Activated CD8-positive, alpha-beta memory T cell treated with anti-CD3 and anti-CD28 coated beads for 48 hours (primary cell): ENCODE measurements around the gene ELAPOR1.
"Not testable (repeated sequence)": the region's sequence is repeated elsewhere in the genome, so short reads cannot be mapped to it uniquely, and the experiment has no call there.

ENCODE experiments used
- DNase-seq, 3 experiments: peaks; one replicate each; pipeline ENCODE4 v3.0.0-alpha.2; 2020; ENCODE audit warnings: low read depth in 2 of 3, low spot score in 2 of 3

ELAPOR1 gene

DNA sequence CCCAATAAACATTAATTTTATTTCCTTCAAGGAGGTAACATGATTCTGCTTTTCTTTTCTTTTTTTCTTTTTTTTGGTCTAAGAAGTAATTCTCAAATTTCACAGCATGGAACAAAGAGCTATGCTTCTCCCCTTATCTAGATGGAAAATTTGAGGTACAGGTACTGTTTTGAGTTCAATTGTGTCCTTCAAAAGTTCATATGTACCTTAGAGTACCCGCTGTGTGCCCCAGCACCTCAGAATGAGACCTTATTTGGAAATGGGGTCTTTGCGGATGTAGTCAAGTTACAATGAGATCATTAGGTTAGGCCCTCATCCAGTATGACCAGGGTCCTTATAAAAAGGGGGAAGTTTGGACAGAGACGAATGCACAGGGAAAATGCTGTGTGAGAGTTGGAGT, 22.0 kb downstream of the ELAPOR1 start:
- no peak for DNase-seq

DNA sequence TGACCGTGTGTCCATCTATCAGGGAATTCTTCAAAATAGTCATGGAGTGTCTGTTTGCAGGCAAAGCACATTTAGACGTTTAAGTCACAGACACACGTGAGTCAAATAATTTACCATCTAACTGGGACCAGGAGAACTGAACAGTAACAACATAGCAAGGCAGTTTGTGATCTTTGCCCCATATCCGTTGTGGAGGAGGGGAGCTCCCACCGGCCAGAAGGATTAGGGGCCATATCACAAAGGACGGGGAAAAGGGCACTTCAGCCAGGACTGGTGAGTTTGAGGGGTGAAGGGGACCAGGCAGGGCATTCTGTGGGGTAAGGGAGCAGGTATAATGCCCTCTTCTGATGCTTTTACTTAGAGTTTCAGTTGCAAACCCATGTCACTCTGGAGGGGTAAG, 22.9 kb downstream of the ELAPOR1 start:
- no peak for DNase-seq

DNA sequence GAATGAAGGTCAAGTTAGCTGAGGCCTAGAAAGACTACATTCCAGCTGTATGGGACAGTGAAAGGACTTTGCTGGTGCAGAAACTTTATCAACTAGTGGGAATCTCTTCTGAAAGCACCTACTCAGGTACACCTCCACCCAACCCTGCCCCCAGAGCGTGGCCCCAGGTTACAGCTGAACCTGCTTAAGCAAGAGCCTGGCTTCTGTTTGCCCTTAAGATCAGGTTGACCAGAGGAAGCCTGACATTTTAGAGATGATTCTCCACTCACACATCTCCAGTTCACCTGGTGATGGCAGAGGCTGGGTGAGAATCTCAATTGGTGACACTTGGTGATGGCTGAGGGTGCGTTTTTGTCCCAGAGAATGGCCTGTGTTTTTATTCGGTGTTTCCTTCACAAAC, 24.0 kb downstream of the ELAPOR1 start:
- no peak for DNase-seq

DNA sequence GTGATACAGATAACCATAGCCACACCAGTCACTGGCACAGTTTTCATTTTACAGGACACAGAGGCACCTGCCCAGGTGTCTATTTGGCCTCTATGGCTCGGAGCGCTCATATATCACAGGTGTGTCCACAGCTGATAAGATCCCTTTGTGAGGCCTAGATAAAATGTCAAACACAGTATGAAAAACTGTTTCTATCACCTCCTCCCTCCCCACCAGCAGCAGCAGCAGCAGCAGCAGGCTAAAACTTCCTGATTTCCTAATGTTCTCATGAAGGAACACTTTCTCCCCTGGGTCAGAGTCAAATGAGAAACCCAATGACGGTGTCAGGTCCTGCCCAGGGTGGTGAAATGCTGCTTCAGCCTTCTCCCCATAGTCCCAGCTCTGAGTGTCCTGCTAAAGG, 24.4 kb downstream of the ELAPOR1 start:
- no peak for DNase-seq

DNA sequence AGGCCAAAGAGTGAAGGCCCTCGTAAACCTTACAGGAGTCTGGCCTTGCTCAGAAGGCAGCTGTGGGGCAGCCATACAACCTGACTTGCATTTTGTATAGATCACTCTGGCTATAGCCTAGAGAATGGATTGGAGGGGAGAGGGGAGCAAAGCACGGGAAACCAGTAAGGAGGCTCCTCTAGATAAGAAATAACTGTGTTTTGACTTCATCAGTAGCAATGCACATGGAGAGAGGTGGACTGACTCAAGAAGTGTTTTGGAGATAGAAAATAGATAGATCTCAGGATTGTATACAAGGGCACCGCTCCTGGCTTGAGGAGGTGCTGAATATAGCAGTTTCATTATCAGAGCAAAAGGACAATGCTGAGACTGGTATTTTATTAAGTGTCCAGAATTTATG, 26.5 kb downstream of the ELAPOR1 start:
- DNase-seq: no peak

DNA sequence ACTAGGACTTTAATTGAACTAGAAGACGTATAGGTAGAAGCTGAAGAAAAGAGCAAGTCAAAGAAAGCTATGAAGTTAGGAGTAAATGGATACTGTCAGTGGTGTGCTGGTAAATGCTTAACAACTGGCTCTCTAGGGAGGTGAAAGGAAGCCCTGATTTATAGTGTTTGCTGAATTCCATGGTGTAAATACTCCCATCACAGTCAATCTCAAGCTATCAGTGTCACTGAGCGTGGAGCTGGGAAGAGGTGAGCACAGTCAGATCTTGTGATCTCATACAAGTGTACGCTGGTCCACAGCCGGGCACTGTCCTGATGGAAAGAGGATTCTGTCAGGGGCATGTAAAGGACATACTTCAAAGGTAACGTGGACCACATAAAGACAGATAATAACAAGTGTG, 28.3 kb downstream of the ELAPOR1 start:
- DNase-seq: no peak

DNA sequence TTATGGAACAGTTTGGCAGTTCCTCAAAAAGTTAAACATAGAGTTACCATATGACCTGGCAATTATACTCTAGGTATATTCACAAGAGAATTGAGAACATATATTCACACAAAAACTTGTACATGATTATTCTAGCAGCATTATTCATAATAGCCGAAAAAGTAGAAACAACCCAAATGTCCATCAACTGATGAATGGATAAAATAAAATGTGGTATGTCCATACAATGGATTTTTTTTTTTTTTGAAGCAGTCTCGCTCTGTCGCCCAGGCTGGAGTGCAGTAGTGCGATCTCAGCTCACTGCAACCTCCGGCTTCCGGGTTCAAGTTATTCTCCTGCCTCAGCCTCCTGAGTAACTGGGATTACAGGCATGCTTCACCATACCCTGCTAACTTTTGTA, 28.8 kb downstream of the ELAPOR1 start:
- not testable (repeated sequence) for DNase-seq

DNA sequence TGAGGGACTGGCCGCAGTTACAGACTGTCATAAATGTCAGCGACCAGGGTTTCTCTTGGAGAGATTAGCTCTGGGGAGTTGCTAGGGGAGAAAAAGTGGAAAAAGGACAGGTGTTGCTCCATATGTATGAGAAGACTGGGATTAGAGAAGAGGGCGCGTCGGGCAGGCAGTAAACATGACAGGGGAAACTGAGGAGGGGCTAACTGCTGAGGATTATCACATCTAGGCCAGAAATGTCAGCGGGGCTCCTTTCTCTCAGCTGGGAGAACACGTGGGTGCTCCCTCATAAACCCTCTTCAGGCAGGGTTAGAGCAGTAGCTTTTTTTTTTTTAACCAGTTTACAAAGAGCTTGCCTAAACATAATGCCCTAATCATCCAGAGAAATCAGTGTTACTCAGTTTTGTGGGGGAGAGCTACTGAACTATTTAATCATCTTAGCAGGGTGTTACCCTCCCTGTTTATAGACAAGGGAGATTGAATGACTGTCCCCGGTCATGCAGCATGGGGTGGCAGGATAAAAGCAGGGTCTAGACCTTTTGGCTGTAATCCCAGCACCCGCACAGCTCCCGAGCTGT, 35.2 kb downstream of the ELAPOR1 start:
- no peak for DNase-seq

DNA sequence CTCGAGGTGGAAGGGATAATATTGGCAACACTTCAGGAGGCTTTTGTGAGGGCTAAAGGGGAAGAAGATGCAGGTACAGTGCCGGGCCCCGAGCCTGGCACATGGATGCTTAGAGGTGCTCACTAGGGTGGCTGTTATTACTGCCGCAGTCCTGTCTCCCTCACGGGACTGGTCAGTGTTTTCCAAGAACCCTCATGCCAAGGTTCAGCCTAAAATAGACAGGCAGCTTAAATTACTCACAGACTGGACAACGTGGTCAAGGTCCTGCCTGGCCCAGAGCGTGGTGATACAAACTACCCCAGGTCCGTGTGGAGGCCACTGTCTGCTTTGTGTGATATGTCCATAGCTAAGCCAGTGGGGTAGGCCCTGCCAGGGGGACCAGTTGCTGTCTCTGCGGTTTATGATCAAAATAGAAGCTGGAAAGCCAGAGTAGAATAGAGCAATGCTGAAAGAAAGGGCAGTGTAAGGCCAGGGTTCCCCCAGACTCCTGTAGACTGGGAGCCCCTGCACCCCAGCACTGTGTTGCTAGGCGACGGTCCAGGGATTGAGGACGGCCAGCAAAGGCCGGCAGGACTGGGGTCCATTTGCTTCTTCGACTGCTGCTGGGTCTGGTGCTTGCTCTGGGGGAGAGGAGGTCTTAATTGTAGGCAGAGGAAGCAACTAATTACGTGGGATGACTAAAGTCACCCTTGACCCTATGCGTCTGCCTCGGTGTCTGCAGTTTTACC, 36.1 kb downstream of the ELAPOR1 start:
- DNase-seq: no peak

DNA sequence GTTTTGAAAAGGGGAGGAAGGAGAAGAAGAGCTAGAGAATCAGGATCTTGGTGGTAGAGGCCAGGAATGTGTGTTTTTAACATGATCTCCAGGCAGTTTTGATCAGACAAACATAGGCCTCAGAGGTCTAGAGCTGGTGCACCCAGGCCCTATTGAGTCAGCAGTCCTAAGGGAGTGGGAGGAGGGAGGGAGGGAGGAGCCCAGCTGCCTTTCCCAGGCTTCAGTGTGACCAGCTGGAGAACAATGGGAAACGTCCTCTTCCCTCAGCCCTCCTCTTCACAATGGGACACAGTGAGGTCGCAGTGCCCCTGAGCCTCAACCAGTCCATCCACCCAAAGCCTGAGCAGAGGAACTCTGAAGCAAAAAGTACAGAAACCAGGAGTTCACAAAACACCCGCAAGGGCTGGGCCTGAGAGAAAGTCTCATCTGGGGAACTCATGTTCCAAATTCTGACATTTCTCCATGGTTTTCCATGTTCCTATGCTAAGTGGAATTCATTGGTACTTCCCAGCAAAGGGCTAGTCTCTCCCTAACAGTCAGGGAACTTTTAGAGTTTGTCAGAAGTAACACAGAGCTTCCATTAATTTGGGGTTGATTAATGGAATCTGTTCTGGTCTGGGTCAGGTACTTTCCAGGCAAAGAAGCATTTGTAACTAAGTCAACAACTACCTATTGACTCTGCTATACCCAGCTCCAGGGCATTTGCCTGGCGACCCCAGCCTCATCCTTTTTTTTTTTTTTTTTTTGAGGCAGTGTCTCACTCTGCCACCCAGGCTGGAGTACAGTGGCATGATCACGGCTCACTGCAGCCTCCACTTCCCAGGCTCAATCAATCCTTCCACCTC, 37.5 kb downstream of the ELAPOR1 start:
- DNase-seq: no peak

DNA sequence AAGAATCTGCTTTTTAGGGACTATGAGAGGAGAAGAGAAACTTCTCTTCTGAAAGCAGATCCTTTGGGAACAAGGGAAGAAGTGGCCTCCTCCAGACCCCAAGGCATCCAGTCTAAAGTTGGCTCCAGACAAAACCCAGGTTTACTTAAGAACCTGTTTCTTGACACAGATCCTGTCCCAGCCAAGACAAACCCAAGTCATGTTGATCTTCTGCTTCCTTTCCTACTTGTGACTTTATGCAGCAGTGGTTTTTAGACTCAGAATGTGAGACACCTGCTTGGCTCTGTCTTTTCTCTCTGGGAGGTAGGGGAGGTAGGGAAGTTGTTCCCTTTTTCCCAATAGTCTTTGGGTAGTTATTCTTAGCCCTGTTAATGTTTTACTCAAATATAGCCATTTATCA, 38.3 kb downstream of the ELAPOR1 start:
- no peak for DNase-seq

DNA sequence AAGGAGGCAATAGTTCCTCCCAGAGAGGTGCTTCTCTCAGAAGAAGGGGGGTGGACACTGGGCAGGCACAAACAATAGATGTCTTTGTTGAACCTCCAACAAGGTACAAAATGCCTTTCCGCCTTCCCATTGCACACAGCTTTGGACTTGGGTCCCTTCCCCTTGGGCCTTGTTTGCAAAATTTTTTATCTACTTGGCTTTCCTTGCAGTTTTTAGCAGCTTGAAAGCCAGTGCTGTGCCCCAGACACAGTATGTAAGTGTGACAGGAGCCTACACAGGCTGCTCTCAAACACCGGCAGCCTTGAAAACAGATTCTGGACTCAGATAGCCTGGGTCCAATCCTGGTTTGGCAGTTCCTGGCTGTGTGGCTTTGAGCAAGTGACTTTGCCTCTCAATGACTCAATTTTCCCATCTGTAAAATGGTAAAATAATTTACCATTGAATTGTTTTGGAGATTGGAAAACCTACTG, 43.0 kb downstream of the ELAPOR1 start:
- DNase-seq: no peak

DNA sequence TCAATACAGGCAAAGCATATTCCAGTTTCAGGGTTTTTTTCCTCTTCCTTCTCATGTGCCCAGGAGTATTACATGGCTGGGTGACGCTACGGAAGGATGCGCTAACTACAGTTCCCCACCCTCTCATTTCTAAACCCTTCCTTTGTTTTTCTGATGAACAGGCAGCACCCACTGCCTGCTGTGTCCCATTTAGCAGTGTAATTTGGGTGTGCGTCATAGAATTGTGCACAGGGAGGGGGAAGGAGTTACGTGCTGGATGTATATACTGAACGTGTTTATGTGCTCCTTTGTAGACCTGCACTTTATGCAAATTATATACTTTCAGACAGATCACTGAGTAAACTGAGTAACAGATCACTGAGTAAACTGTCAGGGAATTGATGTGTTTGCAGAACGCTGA, 44.5 kb downstream of the ELAPOR1 start:
- no peak for DNase-seq

DNA sequence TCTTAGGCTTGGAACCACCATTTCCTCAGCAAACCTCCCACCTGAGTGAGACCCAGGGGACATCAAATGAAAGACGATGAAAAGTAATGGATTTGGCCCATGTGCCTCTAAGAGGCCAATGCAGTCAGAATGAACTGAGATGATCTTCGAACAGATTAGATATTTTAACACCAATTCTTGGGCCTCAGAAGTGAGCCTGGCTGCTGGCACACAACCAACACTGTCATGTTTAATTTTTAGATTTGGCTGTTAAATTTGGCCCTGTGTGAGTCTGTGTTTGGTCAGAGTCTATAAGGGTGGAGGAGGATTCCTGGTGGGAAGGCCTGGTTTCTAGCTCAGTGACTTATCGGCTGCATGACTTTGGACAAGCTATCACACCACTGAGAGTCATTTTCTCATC, 45.4 kb downstream of the ELAPOR1 start:
- no peak for DNase-seq

DNA sequence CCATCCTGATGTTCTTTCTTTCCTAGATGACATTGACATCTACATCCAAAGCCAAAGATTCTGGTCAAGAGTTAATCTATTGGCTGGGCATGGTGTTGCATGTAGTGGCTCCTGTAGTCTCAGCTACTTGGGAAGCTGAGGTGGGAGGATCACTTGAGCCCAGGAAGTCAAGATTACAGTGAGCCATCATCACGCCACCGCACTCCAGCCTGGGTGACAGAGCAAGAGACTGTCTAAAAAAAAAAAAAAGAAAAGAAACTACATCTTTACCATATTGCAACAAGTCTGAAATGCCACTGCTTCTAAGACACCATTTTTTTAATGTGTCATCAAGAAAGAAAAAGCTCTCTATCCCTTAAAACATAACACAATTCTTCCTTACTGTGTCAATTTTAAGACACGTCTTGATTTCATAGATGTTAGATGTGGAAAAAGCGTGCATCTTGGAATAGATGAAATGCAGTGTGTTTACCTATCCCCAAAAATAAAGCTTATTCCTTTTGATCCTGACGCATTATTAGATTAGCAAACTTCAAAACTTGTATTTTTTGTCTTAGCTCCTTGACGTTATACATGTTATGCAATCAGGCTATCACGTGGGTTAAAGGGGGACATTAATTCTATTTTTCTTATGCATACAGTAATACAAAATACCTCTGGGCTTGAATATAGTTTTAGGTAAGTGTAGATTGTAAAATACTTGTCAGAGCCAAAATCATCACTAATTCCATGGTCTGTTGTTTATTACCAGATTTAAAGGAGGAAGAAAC, 46.3 kb downstream of the ELAPOR1 start:
- no peak for DNase-seq

DNA sequence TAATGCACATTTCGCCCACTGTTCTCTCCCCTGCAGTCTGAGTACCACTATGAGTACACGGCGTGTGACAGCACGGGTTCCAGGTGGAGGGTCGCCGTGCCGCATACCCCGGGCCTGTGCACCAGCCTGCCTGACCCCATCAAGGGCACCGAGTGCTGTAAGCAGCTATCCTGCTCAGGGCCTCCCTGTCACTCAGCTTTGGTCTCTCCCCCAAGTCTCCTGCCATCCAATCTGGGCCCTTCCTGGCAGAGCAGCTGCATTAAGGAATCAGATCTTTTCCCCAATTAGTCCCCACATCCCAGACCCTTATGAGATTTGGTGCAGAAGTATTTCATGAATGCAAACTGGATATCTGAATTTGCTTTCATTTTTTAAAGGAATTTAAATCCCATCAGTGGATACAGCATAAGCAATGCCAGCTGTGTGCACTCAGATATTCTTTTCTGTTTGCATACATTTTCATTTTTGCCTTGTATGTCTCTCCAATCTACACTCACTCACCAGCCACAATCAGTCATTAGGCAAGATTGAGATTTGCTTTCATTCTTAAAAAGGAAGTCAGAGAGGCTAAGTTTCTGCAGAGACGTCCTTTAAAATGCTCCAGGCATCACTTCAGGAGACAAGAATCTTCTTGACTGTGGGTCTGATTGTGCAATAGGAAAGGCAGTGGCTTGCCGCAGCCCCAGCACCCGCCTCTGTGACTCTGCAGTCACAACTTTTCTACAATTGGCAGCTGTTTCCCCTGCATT, 48.1 kb downstream of the ELAPOR1 start:
- peak in 1 of 3 experiments; percentile 10 for DNase-seq

DNA sequence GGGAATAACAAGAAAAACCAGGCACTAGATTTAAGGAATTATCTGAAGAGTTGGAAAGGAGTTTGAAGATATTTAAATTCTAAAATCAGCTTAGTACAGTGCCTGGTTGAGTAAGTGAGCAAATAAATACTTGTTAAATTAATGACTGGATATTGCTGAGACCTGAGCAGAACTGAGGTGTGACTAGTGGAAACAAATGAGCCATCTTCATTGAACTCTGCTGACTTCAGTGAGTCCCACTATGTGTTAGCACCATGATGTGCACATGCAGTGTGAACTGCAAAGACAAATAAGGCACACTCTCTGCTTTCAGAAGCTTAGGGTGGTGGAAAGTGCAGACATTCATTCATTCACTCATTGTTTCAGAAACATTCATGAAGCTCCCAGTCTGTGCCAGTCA, 48.7 kb downstream of the ELAPOR1 start:
- no peak for DNase-seq

DNA sequence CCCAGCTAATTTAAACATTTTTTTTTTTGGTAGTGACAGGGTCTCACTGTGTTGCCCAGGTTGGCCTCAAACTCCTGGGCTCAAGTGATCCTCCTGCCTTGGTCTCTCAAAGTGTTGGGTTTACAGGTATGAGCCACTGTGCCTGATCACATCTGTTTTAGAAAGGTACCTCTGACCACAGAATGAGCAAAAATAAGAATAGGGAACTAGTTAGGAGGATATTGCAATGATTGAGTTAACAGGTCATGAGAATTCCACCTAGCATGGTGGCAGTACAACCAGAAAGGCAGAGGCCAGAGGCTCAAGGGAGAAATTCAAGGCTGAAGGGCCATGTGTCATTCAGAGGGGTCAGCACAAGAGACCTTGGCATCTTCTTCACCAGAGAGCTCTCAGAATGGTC, 49.6 kb downstream of the ELAPOR1 start:
- DNase-seq: no peak
